GM19328 (cell line): ENCODE measurements around the gene CCDC28B.
A peak's percentile ranks its signal among the peaks of the same experiment; 100 is the strongest.

ENCODE experiments used
- ATAC-seq: cut with Tn5 transposase; IDR thresholded peaks from one replicate; pipeline ENCODE4 v1.9.1; 2021; ENCODE audit warnings: mild to moderate bottlenecking, moderate library complexity; ENCODE audit not compliant: unreplicated experiment

The CCDC28B gene

GRCh38 chr1:32249831-32250525 is 49.6 kb downstream of the CCDC28B start:
- peak; percentile 46 for ATAC-seq

GRCh38 chr1:32250893-32251716 is 50.7 kb downstream of the CCDC28B start, which contains the start of gene LCK:
Gene LCK (plus strand): TSS chr1:32251265. CDS start chr1:32274330, 23,065 bp downstream.
- ATAC-seq: no peak
